Naive B cell (primary cell): ENCODE measurements around the gene ASXL2. TPM values are rescaled to one million over a fixed set of nuclear protein-coding genes. Genes with fewer than 3 reads are reported as not detected.
"Not testable (repeated sequence)": the region's sequence is repeated elsewhere in the genome, so short reads cannot be mapped to it uniquely, and the experiment has no call there.

ENCODE experiments used
- ATAC-seq, 2 donors: fragments of 150-1000 bp; cut with Tn5 transposase; 2 replicates each; pipeline ENCODE4 v1.10.0; 2021; ENCODE audit warnings: low read depth in 2 of 2, mild to moderate bottlenecking in 2 of 2, moderate library complexity in 2 of 2
- DNase-seq: peaks from one replicate; pipeline ENCODE4 v3.0.0; 2022
- H3K27ac Mint-ChIP-seq, 6 donors: one replicate each; pipeline ENCODE4 v1.8.0; 2020 to 2022; ENCODE audit warnings: mild to moderate bottlenecking in 6 of 6, mixed read lengths in 6 of 6, moderate library complexity in 5 of 6, inconsistent platforms in 2 of 6
- H3K27me3 Mint-ChIP-seq, 3 donors: one replicate each; pipeline ENCODE4 v1.8.0; 2021 to 2022; ENCODE audit warnings: mixed read lengths in 3 of 3, mild to moderate bottlenecking in 1 of 3
- H3K36me3 Mint-ChIP-seq, 2 donors: one replicate each; pipeline ENCODE4 v1.8.0; 2020 to 2022; ENCODE audit warnings: mixed read lengths in 2 of 2, inconsistent platforms in 1 of 2, mild to moderate bottlenecking in 1 of 2
- H3K4me1 Mint-ChIP-seq, 3 donors: one replicate each; pipeline ENCODE4 v1.8.0; 2020 to 2022; ENCODE audit warnings: mixed read lengths in 3 of 3, inconsistent platforms in 1 of 3, mild to moderate bottlenecking in 1 of 3, moderate library complexity in 1 of 3
- H3K4me3 Mint-ChIP-seq, 8 donors: one replicate each; pipeline ENCODE4 v1.8.0; 2020 to 2022; ENCODE audit warnings: mild to moderate bottlenecking in 8 of 8, mixed read lengths in 8 of 8, moderate library complexity in 8 of 8, inconsistent platforms in 2 of 8
- H3K9me3 Mint-ChIP-seq, 7 donors: one replicate each; pipeline ENCODE4 v1.8.0; 2020 to 2022; ENCODE audit warnings: mixed read lengths in 7 of 7, mild to moderate bottlenecking in 5 of 7, inconsistent platforms in 2 of 7, moderate library complexity in 1 of 7
- polyA plus RNA-seq, 6 donors: library from polyadenylated mRNA; unstranded; fragments of 300-500 nt; fragmentation: Illumina TruSeq; gene quantifications; one replicate each; pipeline ENCODE4 v1.2.3, GENCODE V29; 2021; ENCODE audit warnings: low read depth in 6 of 6

The ASXL2 gene
- polyA plus RNA-seq, 6 donors from 2014 or later = 2.6 to 13.8 (median 8.9) TPM

DNA sequence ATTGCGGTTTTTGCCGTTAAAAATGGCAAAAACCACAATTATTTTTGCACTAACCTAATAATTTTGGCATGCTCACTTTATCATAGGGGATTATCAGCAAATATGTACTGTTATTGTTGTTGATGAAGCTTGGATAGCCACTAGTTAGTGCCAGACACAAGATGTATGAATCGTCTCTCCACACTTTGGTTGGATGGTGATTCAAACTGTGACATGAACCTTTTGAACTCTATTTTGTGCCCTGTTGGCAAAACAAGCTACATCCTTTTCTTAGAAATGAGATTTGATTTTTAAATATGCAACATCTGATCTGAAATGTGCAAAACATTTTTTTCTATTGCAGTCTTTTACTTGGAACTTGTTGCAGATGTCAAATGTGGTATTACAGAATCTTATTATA is 156.1 kb downstream of the ASXL2 start:
- DNase-seq (no peak), ATAC-seq (no peak)
- peaks cover 4 to 23% (median 20%) of the 10 kb centered on the region in 3 donors for H3K27me3 Mint-ChIP-seq
- no peak overlapping the region for H3K4me3 Mint-ChIP-seq
- no peak overlapping the region for H3K27ac Mint-ChIP-seq
- no peaks in the 10 kb centered on the region for H3K36me3 Mint-ChIP-seq
- H3K4me1 Mint-ChIP-seq = no peaks in the 10 kb centered on the region
- H3K9me3 Mint-ChIP-seq = peaks cover 0 to 4% (median 0%) of the 10 kb centered on the region in 7 donors

GRCh38 chr2:25720575-25720974 is 157.7 kb downstream of the ASXL2 start:
- H3K4me1 Mint-ChIP-seq = no peaks in the 10 kb centered on the region

DNA sequence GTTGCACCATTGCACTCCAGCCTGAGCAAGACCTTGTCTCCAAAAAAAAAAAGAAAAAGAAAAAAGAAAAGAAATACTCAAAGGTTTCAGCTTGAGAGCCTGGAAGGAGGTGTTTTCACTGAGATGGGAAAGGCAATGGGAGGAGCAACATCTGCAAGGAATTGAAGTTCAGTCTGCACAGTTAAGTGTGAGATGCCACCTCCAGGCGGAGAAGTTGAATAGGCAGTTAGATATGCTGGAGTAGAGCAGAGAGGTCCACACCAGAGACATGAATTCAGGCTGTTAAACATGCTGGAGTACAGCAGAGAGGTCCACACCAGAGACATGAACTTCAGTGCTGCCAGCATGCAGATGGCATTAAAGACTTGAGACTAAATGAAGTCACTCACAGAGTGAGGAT is 163.5 kb downstream of the ASXL2 start:
- no peak for ATAC-seq
- Mint-ChIP-seq H3K4me1 (peaks cover 11 to 13% (median 13%) of the 10 kb centered on the region in 3 donors), H3K36me3 (no peaks in the 10 kb centered on the region), H3K9me3 (no peaks in the 10 kb centered on the region), H3K27me3 (peaks cover 5 to 13% (median 9%) of the 10 kb centered on the region in 3 donors), H3K27ac (no peak overlapping the region), H3K4me3 (no peak overlapping the region)
- DNase-seq = no peak

More at GRCh38 chr2:25720575-25720974, 157.7 kb downstream of the ASXL2 start:
- ATAC-seq (no peak), DNase-seq (no peak)
- no peak overlapping the region for H3K4me3 Mint-ChIP-seq
- H3K27ac Mint-ChIP-seq = no peak overlapping the region
- H3K9me3 Mint-ChIP-seq = no peaks in the 10 kb centered on the region
- H3K27me3 Mint-ChIP-seq = peaks cover 4 to 20% (median 17%) of the 10 kb centered on the region in 3 donors
- no peaks in the 10 kb centered on the region for H3K36me3 Mint-ChIP-seq

DNA sequence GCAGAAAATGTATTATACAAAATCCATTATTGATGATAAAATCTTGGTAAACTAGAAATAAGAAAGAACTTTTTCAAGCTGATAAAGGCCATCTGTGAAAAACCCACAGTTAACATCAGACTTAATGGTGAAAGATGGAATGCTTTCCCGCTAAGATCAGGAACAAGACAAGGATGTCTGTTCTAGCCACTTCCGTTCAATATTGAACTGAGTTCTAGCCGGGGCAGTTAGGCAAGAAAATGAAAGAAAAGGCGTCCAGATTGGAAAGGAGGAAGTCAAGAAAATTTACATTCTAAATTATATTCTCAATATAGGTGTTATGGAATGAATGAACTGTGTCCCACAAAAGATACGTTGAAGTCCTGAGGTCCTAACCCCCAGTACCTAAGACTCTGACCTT is 165.8 kb downstream of the ASXL2 start:
- Mint-ChIP-seq H3K27me3 (peaks cover 0 to 20% (median 16%) of the 10 kb centered on the region in 3 donors), H3K4me1 (peaks cover 11 to 13% (median 13%) of the 10 kb centered on the region in 3 donors), H3K27ac (peak overlapping the region in 3 of 6 donors; percentile 13 to 33 (median 16)), H3K36me3 (no peaks in the 10 kb centered on the region), H3K4me3 (peak overlapping the region in 6 of 8 donors; percentile 54 to 92 (median 85)), H3K9me3 (no peaks in the 10 kb centered on the region)
- ATAC-seq (no peak), DNase-seq (no peak)

GRCh38 chr2:25711675-25712354 is 166.5 kb downstream of the ASXL2 start:
- peaks cover 0 to 20% (median 16%) of the 10 kb centered on the region in 3 donors for H3K27me3 Mint-ChIP-seq
- H3K9me3 Mint-ChIP-seq = no peaks in the 10 kb centered on the region
- H3K4me1 Mint-ChIP-seq = peaks cover 11 to 13% (median 13%) of the 10 kb centered on the region in 3 donors
- no peaks in the 10 kb centered on the region for H3K36me3 Mint-ChIP-seq
- ATAC-seq (peak in 1 of 2 donors; percentile 18), DNase-seq (no peak)
- peak overlapping the region; percentile 13 to 96 (median 56) for H3K27ac Mint-ChIP-seq
- H3K4me3 Mint-ChIP-seq = peak overlapping the region; percentile 54 to 92 (median 84)

DNA sequence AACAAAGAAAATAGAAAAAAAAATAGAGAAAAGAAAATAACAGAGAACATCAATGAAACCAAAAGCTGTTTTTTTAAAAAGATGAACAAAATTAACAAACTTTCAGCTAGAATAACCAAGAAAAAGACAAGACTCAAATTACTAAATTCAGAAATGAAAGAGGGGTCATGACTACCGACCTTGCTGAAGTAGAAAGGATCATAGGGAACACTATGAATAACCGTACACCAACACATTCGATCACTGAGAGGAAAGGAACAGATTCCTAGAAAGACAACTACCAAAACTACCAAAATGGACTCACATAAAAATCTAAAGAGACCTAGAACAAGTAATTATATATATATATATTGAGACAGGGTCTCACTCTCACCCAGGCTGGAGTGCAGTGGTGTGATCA is 167.5 kb downstream of the ASXL2 start:
- Mint-ChIP-seq H3K9me3 (no peaks in the 10 kb centered on the region), H3K4me3 (peak overlapping the region in 4 of 8 donors; percentile 23 to 85 (median 64)), H3K27me3 (peaks cover 0 to 20% (median 16%) of the 10 kb centered on the region in 3 donors), H3K36me3 (no peaks in the 10 kb centered on the region), H3K27ac (peak overlapping the region in 1 of 6 donors; percentile 49), H3K4me1 (peaks cover 11 to 13% (median 13%) of the 10 kb centered on the region in 3 donors)
- no peak for ATAC-seq
- DNase-seq = no peak

GRCh38 chr2:25709349-25709748 is 168.9 kb downstream of the ASXL2 start:
- Mint-ChIP-seq H3K9me3 (no peaks in the 10 kb centered on the region), H3K27ac (no peak overlapping the region), H3K36me3 (no peaks in the 10 kb centered on the region), H3K4me1 (peaks cover 11 to 13% (median 13%) of the 10 kb centered on the region in 3 donors), H3K4me3 (no peak overlapping the region), H3K27me3 (peaks cover 0 to 20% (median 16%) of the 10 kb centered on the region in 3 donors)
- DNase-seq (no peak), ATAC-seq (no peak)

DNA sequence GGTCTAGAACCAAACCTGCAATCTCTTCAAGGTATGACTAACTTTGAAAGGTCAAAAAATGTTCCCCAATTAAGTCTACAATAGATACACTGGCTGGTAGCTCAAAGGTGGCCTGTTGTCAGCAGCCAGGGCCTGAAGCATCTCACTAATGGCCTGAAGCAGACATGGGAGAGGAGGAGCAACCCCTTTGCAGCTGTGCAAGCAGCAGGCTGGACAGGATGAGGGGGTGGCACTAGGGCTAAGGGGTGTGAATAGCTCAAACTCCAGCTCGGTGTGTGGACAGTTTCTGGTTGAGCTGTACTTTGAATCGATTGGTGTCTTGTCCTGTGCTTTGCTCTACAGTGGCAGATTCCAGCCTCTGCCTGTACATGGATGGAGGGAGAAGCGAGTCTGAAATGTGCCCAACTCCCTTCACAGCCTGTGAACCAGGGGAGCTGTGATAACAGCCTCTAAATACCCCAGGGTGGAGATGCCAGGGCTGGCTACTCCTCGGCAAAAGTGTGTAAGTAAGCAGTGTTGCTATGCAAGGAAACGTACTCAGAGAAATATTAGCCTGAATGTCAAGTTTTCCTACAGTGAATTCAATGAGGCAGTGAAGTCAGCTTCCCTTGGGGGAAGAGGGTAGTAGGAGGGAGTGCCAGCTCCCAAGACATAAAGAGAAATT is 170.2 kb downstream of the ASXL2 start:
- peak overlapping the region in 1 of 6 donors; percentile 49 for H3K27ac Mint-ChIP-seq
- H3K27me3 Mint-ChIP-seq = peaks cover 0 to 20% (median 18%) of the 10 kb centered on the region in 3 donors
- H3K9me3 Mint-ChIP-seq = no peaks in the 10 kb centered on the region
- peaks cover 11 to 13% (median 13%) of the 10 kb centered on the region in 3 donors for H3K4me1 Mint-ChIP-seq
- H3K4me3 Mint-ChIP-seq = no peak overlapping the region
- DNase-seq (no peak), ATAC-seq (no peak)
- H3K36me3 Mint-ChIP-seq = no peaks in the 10 kb centered on the region

DNA sequence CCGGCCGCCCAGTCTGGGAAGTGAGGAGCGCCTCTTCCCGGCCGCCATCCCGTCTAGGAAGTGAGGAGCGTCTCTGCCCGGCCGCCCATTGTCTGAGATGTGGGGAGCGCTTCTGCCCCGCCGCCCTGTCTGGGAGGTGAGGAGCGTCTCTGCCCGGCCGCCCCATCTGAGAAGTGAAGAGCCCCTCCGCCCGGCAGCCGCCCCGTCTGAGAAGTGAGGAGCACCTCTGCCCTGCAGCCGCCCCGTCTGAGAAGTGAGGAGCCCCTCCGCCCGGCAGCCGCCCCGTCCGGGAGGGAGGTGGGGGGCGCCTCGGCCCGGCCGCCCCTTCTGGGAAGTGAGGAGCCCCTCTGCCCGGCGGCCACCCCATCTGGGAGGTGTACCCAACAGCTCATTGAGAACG is 172.7 kb downstream of the ASXL2 start:
- not testable (repeated sequence) for H3K27ac Mint-ChIP-seq, H3K4me3 Mint-ChIP-seq, H3K4me1 Mint-ChIP-seq

DNA sequence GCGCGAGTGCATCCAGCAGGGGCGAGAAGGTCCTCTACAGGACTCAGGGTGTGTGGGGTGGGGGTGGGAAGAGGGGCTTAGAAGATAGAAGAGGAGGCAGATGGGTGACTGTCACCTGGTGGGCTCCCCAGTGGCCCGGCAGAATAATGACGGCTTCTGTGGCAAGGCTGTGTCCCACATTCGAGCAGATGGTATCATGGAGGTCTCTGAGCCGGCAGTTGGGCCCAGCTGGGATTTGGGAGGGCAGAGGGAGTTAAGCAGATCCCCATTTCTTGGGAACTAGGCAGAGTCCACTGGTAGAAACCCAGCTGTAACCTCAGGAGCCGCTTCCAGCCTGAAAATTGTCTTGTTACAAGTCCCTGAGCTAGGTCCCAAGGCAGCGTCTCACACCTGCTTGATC is 176.5 kb downstream of the ASXL2 start:
- H3K27ac Mint-ChIP-seq = no peak overlapping the region
- H3K36me3 Mint-ChIP-seq = no peaks in the 10 kb centered on the region

More for the DNA sequence above, 172.7 kb downstream of the ASXL2 start:
- not testable (repeated sequence) for H3K36me3 Mint-ChIP-seq, ATAC-seq, DNase-seq, H3K9me3 Mint-ChIP-seq
- peaks cover 0 to 20% (median 7%) of the 10 kb centered on the region in 3 donors for H3K27me3 Mint-ChIP-seq

DNA sequence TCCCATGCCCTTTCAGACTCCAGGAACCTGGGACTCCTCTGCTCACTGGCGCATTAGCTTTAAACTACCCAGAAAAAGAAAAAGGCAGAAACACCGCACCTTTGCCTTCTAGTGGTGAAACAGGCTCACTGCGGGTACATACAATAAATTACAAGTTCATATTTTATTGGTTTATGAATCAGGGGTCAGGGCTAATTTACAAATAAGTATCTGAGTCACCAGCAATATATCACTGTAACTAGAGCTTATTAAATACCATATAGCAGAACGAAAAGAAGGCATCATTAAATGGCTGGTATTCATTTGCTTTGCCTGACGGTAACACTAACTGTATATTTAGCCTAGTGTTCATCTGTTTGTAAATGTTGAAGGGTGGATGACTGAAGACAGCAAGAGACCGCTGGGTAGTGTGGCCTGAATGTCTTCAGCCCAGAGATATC is 178.0 kb downstream of the ASXL2 start:
- peak; percentile 32 to 41 for ATAC-seq
- peak; percentile 15 for DNase-seq
- peaks cover 0 to 6% (median 0%) of the 10 kb centered on the region in 3 donors for H3K27me3 Mint-ChIP-seq
- no peaks in the 10 kb centered on the region for H3K9me3 Mint-ChIP-seq
- no peaks in the 10 kb centered on the region for H3K36me3 Mint-ChIP-seq
- no peaks in the 10 kb centered on the region for H3K4me1 Mint-ChIP-seq
- H3K27ac Mint-ChIP-seq = no peak overlapping the region
- no peak overlapping the region for H3K4me3 Mint-ChIP-seq

More for the DNA sequence above, 176.5 kb downstream of the ASXL2 start:
- DNase-seq (no peak), ATAC-seq (no peak)
- Mint-ChIP-seq H3K9me3 (no peaks in the 10 kb centered on the region), H3K27me3 (peaks cover 0 to 6% (median 0%) of the 10 kb centered on the region in 3 donors), H3K4me3 (no peak overlapping the region), H3K4me1 (no peaks in the 10 kb centered on the region)

DNA sequence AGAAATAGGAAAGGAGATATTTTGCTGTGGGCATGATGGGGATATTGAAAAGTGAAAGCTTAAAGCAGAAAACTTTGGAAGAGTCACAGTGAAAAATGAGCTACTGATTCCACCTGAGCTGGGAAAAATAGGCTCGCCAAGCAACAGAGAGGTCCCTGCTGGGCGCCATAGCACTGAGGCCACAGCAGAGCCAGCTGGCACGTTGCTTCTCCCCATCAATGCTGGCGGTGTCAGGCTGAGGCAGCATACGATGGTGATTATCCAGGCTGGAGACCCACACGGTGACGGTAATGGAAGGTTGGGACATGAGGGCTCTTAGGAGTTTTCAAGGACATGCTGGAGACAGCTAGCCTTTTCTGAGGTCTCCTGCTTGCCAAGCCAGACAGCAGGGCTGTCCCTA is 179.1 kb downstream of the ASXL2 start:
- peaks cover 0 to 6% (median 0%) of the 10 kb centered on the region in 3 donors for H3K27me3 Mint-ChIP-seq
- ATAC-seq (no peak), DNase-seq (no peak)
- no peaks in the 10 kb centered on the region for H3K36me3 Mint-ChIP-seq
- H3K4me1 Mint-ChIP-seq = no peaks in the 10 kb centered on the region
- H3K9me3 Mint-ChIP-seq = no peaks in the 10 kb centered on the region
- no peak overlapping the region for H3K27ac Mint-ChIP-seq
- H3K4me3 Mint-ChIP-seq = no peak overlapping the region

DNA sequence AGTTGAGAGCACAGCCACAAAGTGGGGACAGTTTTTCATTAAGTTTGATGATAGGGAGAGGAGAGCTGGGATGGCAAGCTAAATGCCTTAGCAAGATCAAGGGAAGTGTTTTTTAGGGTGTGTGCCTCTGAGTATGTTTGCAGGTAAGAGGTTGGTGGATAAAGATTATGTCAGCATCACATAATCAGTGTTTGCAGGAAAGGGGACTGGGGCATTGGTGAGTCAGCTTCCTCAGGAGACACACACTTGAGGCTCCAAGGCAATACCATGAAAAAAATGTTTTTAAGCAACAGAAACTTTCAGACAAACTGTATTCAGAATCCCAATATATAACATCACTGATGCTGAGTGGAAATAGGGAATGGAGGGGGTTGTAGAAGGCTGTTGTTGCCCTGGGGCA is 179.5 kb downstream of the ASXL2 start:
- Mint-ChIP-seq H3K36me3 (no peaks in the 10 kb centered on the region), H3K9me3 (no peaks in the 10 kb centered on the region), H3K27ac (no peak overlapping the region), H3K4me1 (no peaks in the 10 kb centered on the region), H3K4me3 (no peak overlapping the region), H3K27me3 (peaks cover 0 to 6% (median 0%) of the 10 kb centered on the region in 3 donors)
- ATAC-seq (no peak), DNase-seq (no peak)
